Upper lobe of left lung (tissue), 4 donors: ENCODE results near the gene SUPT3H.

Experiments used
- CTCF ChIP-seq, 6 experiments: fragments of 450-650 bp in 4 of 6; fragments of 200-600 bp in 2 of 6; sonication (generic) in 2 of 6; IDR thresholded peaks; one replicate each; pipeline ENCODE4 v1.5.1; 2016 to 2019; ENCODE audit warnings: antibody characterized with exemption in 6 of 6
- POLR2A ChIP-seq, 4 donors: fragments of 450-650 bp; IDR thresholded peaks; one replicate each; pipeline ENCODE4 v1.5.1; 2016 to 2017; ENCODE audit warnings: antibody characterized with exemption in 4 of 4, mild to moderate bottlenecking in 2 of 4

GRCh38 chr6:45052325-45052724 is 325.4 kb downstream of the SUPT3H start:
- no peak for TF ChIP-seq CTCF (IDR thresholded peaks at IDR 0.05)
- no peak for TF ChIP-seq POLR2A (IDR thresholded peaks at IDR 0.05)
